GM20000 (cell line): ENCODE results near the gene KRT80.
A peak's percentile ranks its signal among the peaks of the same experiment; 100 is the strongest.

Source experiments
- DNase-seq: peaks from one replicate; pipeline ENCODE4 v3.0.0; 2012; ENCODE audit warnings: low spot score
- TF ChIP-seq, protein P1 (sequence below): IDR thresholded peaks from 2 replicates; pipeline ENCODE4 v1.5.1; 2012; ENCODE audit warnings: mild to moderate bottlenecking, control low read depth; ENCODE audit errors: extremely low read depth, missing control alignments

Gene KRT80

DNA sequence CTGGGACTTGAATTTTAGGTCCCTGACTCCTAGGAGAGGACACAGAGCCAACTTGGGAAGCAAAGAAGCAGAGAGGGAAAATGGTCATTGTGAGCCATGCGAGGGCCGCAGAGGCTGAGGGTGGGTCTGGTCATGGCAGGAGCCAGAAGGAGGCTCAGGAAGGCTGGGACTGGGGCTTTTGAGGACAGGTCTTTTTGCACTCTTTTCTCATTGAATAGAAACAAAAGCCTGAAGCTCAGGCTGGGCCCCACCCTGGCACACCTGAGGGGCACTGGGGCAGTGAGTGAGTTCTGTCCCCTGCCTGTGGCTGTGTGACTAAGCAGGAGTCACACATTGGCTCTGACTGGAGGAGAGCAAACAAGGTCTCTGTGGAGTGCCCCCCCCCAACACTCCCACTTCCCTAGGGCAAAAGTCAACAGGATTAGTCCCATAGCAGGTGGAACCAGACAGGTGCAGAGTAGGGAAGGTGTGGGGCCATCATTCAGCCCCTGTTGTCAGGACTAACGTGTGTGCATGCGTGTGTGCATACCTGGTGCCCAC lies 44.1 kb upstream of the KRT80 start:
- DNase-seq = peak; percentile 15

DNA sequence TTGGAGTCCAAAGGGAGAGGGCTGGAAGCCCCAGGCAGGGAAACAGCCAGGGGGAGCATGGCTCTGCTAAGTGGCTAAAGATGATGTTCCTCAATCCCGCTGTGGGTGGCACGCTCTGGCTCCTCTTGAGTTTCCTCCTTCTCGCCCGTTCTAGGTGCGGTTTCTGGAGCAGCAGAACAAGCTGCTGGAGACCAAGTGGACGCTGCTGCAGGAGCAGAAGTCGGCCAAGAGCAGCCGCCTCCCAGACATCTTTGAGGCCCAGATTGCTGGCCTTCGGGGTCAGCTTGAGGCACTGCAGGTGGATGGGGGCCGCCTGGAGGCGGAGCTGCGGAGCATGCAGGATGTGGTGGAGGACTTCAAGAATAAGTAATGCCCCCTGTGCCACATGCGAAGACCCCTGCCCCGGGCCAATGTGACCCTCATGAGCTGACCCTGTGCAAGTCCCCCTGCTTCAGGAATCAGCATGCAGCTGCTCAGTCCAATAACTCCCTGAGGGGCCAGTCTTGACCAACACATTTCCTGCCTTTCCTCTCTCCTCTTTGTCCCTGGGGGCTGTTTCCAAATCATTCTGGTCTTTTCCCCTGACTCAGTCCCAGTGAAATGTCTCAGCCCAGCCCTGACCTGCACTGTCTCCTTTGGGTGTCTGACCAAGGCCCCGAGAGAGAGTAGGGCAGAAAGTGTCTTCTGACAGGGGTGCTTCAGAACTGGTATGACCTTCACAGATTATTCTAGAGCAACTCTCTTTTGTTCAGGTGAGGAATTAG lies 43.4 kb upstream of the KRT80 start:
- TF ChIP-seq, protein P1, sequence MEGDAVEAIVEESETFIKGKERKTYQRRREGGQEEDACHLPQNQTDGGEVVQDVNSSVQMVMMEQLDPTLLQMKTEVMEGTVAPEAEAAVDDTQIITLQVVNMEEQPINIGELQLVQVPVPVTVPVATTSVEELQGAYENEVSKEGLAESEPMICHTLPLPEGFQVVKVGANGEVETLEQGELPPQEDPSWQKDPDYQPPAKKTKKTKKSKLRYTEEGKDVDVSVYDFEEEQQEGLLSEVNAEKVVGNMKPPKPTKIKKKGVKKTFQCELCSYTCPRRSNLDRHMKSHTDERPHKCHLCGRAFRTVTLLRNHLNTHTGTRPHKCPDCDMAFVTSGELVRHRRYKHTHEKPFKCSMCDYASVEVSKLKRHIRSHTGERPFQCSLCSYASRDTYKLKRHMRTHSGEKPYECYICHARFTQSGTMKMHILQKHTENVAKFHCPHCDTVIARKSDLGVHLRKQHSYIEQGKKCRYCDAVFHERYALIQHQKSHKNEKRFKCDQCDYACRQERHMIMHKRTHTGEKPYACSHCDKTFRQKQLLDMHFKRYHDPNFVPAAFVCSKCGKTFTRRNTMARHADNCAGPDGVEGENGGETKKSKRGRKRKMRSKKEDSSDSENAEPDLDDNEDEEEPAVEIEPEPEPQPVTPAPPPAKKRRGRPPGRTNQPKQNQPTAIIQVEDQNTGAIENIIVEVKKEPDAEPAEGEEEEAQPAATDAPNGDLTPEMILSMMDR = no peak
- DNase-seq = peak; percentile 25

More for the DNA sequence above, 44.1 kb upstream of the KRT80 start:
- TF ChIP-seq, protein P1 = no peak

DNA sequence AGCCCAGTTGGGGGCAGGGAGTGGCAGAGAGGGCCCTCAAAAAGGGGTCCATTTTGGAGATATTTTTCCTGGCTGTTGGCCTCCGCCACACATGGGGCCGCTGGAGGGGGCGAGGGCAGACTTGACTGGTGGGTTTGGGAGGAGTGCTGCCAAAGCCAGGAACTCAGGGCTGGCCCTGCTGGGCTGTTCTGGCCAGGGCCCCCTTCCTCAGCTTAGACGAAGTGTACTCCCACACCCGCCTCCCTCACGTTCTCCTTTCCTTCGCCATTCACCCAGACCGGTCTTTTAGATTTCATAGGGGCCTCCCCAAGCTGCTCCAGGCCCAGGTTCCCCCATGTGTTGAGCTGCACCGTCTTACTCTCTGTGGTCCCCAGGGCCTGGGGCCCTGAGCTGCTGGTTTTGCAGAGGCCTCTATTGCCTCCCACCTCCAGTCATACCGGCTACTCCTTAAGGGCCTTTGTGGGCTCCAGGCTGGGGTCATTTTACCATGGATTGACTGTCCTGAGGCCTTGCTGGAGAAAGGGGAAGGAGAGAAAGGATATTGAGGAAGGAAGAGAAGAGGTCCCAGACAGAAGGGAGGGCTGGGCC lies 42.5 kb upstream of the KRT80 start:
- no peak for DNase-seq
- TF ChIP-seq, protein P1 = no peak

DNA sequence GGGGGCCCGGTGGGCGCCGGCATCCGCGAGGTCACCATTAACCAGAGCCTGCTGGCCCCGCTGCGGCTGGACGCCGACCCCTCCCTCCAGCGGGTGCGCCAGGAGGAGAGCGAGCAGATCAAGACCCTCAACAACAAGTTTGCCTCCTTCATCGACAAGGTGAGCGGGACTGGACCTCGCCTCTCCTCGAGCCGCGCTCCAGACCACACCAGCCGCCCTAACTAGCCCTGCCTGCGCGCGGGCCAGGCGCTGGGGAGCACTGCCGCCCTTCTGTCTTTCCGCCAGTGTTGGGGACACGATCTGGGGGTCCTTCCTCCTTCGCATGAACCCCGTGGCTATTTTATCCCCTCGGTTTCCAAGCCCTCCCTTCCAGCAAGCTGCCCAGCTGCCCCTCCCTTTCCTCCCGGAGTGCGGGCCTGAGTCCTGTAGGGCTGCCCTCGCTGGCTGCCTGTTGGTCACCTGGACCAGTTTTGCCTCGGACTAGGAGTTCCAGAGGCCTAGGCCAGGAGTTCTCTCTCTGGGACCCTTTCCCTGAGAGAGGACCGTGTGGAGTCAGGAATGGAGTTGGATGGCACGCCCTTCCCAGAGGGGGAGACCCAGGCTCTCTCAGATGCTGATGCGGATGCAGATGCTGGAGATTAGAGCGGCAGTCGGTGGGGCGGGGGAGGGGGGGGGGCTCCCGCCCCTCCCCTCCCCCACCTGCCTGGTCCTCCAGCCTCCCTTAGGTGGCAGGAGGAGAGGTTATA lies 41.8 kb upstream of the KRT80 start:
- DNase-seq = peak; percentile 20

DNA sequence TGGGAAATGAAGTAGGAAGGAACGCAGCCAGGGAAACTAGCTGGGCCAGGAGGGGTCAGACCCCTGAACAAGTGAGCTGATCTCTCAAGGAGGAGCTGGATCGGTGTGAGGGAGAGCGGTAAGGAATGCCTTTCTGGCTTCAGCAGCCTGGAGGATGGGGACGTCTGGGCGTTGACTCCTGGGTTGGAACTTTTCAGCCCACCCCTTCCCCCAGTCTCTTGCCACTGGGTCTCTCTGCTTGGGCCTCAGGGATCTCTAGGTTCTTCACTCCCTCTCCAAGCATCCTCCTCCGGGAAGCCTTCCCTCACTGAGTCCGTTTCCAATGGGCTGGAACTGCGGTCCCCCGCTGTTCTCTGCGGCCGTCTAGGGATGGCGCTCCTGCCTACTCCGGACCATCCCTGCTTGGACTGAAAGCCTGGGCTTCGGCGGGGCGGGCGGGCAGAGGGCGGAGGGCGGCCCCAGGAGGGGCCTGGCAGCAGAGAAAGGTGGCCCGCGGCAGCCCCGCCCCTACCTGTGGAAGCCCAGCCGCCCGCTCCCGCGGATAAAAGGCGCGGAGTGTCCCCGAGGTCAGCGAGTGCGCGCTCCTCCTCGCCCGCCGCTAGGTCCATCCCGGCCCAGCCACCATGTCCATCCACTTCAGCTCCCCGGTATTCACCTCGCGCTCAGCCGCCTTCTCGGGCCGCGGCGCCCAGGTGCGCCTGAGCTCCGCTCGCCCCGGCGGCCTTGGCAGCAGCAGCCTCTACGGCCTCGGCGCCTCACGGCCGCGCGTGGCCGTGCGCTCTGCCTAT lies 41.1 kb upstream of the KRT80 start, which contains the start of gene KRT7:
Gene KRT7 (plus strand): TSS at position 570 of the 788 bp plus-strand sequence. CDS start 54 bp downstream, at position 624.
- no peak for DNase-seq
- TF ChIP-seq, protein P1 = no peak

More for the DNA sequence above, 41.8 kb upstream of the KRT80 start:
- TF ChIP-seq, protein P1 = no peak

DNA sequence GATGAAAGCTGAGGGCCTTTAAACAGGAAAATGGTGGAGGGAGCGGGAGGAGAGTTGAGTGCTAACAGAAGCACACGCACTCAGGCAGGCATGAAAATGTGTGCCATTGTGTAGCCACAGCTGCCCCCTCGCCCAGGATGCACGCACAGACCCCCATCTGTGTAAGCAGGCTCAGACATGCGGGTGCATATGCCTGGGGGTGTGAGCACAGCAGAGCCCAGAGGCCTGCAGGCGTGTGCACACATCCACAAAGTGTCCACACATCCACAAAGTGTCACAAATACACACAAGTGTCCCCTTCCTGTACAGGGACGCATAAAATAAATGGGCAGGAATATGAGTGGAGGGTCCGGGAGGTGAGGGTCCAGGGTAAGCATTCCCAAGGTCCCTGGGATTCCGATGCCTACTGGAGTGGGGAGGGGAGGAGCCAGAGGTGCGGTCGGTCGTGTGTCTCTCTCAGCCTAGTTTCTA lies 40.4 kb upstream of the KRT80 start:
- no peak for DNase-seq
- TF ChIP-seq, protein P1 = no peak
